ENCODE data around the gene MCOLN1.
A peak's percentile ranks its signal among the peaks of the same experiment; 100 is the strongest.
"Not testable (repeated sequence)": the region's sequence is repeated elsewhere in the genome, so short reads cannot be mapped to it uniquely, and the experiment has no call there.

MCOLN1 gene

GRCh38 chr19:7526059-7526929, 3.9 kb downstream of the MCOLN1 start:
- no peak for DNase-seq

DNA sequence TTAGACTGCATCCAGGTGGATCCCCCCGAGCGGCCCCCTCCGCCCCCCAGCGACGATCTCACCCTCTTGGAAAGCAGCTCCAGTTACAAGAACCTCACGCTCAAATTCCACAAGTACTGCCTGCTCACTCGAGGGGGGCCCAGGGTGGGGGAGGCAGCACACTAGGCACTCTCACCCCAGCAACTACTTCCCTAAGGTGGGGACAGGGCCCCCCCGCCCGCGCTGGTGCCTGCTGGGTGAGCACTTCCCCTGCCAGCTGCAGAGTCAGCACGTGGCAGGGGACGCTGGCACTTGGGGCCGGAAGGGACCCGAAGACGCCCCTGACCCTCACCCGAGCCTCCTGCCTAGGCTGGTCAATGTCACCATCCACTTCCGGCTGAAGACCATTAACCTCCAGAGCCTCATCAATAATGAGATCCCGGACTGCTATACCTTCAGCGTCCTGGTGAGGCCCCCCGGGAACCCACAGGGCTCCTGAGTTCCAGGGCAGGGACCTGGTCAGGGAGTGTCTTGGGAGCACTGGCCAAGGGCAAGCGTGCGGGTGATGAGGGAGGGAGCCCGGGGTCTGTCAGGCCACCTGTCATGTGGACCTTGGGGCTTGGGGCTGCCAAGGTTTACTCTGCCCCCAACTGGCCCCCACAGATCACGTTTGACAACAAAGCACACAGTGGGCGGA, 5.2 kb downstream of the MCOLN1 start:
- DNase-seq, result no peak

DNA sequence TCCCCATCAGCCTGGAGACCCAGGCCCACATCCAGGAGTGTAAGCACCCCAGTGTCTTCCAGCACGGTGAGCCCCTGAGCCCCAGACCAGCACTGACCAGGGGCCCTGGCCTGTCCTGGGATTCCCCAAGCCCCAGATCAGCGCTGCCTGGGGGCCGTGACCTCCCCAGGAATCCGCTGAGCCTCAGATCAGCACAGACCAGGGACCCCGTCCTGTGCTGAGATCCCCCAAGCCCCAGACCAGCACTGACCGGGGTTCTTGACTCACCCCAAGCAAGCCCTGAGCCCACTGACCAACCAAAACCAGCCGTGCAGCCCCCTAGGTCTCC, 5.7 kb downstream of the MCOLN1 start:
- DNase-seq, result no peak

- DNase-seq, result no peak
Measured at GRCh38 chr19:7528522-7529245, 6.3 kb downstream of the MCOLN1 start.

DNA sequence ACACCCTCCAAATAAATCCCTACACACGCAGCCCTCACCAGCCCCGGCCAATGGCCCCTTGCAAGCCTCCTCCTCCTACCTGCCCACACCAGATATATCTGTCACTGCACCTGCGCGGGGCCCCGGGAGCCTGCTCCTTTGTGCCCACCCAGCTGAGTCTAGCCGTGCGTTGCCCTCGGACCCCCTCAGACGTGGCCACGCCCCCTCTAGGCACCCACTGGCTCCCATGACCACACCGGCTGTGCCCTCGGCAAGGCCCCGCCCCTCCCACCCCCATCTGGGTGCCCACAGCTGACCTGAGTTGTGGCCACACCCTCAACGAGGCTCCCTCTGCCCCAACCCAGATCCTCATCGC, 6.8 kb downstream of the MCOLN1 start:
- DNase-seq, result no peak

GRCh38 chr19:7529610-7530490, 7.4 kb downstream of the MCOLN1 start:
- DNase-seq, result no peak

DNA sequence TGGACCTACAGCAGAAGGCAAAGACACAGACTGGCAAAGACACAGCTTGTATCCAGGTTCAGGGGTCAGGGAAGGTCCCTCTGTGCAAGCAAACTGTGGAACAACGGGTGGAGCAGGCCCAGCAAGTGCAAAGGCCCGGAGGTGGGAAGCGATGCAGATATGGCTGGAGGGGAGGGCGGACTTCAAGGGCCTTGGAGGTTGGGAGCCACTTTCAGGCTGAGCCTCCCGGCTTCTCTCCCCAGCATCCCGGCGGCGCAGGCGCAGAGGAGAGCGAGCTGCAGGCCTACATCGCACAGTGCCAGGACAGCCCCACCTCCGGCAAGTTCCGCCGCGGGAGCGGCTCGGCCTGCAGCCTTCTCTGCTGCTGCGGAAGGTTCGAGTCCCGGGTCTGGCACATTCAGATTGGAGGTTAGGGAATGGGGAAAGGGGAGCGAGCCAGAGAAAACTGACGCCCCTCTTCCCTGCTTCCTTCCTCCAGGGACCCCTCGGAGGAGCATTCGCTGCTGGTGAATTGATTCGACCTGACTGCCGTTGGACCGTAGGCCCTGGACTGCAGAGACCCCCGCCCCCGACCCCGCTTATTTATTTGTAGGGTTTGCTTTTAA, 11.0 kb downstream of the MCOLN1 start:
- DNase-seq, result no peak

GRCh38 chr19:7533925-7534480, 11.6 kb downstream of the MCOLN1 start:
- no peak for DNase-seq

GRCh38 chr19:7534531-7535046, 12.2 kb downstream of the MCOLN1 start:
- DNase-seq, result no peak

DNA sequence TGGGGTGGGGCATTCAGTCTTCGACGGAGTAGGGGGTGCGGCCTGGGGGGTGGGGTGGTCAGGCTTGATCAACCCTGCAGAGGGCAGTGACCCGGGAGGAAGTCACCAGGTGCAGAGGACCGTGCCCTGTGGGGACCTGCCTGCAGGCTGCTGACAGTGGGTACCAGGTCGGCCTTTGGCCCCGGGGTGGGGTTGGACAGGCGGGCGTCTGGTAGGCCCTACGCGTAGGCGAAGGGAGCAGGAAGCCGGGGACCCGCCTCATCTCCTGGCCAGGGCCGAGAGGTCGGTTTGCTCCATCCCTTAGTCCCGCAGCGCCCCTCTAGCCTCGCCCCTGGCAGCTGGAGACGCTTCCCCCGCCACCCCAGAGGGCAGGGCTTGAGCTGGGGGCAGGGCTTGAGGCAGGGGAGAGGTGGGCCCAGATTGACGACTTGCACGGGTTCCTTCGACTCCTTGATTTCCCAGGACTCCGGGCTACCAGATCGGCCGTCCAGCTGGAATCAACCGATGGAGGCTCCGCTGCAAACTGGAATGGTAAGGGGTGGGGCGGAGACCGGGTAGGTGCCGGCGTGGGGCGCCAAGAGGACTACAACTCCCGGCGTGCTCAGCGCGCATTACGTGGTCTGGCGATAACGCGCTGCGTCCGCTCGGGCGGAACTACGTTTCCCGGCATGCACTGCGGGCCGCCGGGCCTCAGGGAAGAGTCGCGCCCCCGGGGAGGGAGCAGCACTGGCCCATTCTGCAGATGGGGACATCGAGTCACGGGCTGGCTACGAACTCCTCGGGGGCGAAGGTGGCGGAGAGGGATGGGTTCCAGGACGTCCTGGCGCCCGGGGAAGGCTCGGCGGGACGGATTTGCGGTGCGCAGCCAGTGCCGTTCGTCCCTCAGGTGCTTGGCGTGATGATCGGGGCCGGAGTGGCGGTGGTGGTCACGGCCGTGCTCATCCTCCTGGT, 12.9 kb downstream of the MCOLN1 start, which contains the start of gene PNPLA6:
Gene PNPLA6 (plus strand): TSS at position 671 of the 951 bp plus-strand sequence. CDS start 72 bp downstream, at position 743.
- peak; percentile 72 for DNase-seq

GRCh38 chr19:7535998-7536695, 13.7 kb downstream of the MCOLN1 start:
- DNase-seq, result no peak

- not testable (repeated sequence) for DNase-seq
Measured at GRCh38 chr19:7538990-7539389, 16.6 kb downstream of the MCOLN1 start.

DNA sequence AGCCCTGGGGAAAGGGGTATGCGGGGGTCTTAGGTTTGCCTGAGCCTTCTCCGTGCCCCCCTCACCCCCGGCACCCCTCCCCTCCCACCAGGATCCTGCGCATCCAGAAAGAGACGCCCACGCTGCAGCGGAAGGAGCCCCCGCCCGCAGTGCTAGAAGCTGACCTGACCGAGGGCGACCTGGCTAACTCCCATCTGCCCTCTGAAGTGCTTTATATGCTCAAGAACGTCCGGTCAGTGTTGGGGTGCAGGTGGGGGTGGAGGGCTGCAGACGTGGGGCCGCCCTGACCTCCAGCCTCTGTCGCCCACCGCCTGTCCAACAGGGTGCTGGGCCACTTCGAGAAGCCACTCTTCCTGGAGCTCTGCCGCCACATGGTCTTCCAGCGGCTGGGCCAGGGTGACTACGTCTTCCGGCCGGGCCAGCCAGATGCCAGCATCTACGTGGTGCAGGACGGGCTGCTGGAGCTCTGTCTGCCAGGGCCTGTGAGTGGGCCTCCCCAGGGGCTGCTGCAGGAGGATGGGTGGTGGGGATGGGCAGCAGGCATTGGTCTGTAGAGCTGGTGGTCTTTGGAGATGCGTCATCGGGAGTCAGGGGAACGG, 17.5 kb downstream of the MCOLN1 start:
- no peak for DNase-seq

DNA sequence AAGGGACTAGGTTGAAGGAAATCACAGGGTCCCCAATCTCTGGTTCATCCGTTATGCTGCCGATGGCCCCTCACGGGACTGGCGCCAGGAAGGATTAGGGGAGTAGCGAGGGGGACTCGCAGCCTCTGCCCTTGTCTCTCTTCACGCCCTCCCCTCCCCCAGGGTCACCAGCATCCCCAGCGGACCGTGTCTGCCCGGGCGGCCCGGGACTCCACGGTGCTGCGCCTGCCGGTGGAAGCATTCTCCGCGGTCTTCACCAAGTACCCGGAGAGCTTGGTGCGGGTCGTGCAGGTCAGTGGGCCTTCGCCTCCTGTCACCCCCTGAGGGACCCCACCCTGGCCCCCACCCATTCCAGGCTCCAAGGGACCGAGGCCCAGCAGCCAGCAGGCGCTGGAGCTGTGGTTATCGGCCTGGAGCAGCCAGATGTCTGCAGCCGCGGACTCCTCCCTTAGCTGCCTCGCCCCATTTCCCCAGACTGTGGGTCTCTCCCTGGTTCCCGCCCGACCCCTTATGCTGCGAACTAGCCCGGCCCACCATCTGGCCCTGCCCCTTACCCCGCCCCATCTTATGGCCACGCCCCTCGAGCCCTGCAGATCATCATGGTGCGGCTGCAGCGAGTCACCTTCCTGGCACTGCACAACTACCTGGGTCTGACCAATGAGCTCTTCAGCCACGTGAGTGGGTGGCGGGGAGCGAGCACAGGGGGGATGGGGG, 18.5 kb downstream of the MCOLN1 start:
- no peak for DNase-seq

- DNase-seq, result no peak
Measured at GRCh38 chr19:7541475-7541824, 19.0 kb downstream of the MCOLN1 start.

DNA sequence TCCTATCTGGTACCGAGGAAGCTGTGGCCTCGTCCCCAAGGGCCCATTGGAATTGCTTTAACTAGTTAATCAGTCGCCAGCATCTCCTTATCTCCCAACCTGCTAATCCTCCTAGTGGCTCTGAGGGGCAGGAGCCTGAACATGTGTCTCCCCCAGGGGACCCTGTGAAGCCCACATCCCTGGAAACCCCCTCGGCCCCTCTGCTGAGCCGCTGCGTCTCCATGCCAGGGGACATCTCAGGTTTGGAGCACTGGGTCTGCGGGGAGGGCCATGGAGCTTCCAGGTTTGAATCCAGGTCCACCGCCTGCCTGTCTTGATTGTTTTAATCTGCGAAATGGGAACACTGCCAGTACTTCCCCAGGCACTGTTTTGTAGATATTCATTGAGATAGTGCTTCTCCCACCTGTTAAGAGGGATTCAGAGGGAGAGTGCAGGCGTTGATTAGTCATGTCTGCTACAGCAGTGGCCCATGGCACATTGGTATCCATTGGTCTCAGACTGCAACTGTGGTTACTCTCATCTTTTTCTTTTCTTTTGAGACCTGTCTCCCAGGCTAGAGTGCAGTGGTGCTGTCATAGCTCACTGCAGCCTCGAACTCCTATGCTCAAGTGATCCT, 19.5 kb downstream of the MCOLN1 start:
- DNase-seq, result no peak

DNA sequence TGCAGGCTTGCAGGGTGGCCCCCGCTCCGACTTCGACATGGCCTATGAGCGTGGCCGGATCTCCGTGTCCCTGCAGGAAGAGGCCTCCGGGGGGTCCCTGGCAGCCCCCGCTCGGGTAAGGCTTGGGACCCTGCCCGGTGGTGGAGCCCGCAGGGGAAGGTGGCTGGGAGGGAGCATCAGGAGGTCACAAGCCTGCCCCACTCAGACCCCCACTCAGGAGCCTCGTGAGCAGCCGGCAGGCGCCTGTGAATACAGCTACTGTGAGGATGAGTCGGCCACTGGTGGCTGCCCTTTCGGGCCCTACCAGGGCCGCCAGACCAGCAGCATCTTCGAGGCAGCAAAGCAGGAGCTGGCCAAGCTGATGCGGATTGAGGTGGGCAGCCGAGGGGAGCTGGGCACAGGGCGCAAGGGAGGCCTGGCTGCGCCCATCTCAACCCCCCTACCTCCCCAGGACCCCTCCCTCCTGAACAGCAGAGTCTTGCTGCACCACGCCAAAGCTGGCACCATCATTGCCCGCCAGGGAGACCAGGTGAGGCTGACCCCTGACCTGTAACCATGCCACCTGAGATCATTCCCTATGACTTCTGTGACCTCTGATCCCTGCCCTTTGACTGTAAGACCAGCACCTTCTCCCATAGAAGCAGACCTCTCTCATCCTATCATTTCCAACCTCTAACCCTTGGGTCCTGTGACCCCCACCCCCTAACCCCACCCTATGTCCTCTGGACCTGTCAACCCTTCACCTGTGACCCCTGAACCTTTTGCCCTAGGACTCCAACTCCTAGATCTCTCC, 20.3 kb downstream of the MCOLN1 start:
- DNase-seq, result no peak

DNA sequence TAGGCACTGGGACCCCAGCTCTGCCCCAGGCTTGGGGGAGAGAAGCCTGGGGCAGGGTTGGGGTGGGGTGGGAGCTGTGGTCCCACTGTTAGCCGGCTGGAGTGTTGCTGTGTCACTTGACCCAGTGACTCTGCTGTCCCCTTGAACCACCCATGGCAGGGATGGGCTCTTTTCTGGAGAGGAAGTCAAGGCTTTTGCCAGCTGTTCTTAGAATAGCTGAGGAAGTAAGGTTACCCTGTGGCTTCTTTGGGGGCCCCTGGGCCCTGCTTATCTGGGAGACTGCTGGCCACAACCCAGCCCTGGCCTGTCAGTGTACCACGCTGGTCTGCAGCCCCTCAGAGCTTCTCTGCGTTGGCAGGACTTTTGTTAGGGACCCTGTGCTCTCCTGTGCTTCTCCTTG, 22.2 kb downstream of the MCOLN1 start:
- no peak for DNase-seq

Data from NCI-H1048 (cell line).